Measurements from ENCODE around the gene DPF1.

The DPF1 gene

DNA sequence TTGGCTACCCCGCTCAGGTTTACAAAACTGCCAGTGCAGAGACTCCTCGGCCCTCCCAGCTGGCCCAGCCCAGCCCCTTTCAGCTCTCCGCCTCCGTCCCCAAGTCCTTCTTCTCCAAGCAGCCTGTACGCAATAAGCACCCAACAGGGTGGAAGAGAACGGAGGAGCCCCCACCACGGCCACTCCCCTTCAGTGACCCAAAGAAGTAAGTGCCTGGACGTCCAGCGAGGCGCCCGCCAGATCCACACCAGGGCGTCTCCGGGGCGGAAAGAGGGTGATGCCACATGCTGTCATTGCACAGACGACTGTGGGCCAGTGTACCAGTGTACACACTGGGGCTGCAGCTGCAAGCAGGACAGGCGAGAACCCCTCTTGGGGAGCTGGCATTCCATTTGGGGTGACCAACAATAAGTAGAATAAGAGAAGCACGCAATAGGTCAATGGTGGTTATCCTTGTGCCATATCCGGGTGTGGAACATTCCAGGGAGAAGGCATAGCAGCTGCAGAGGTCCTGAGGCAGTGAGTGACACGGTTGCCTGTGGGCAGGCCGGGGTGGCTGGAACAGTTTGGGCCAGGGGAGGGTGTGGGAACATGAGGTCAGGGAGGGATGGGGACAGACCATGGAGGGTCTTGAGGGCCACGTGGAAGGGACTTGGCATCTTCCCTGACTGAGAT is 41.3 kb downstream of the DPF1 start:
- no peak overlapping the region for H3K27ac ChIP-seq (ENCODE audit: low read depth, low read length)
- H3K36me3 ChIP-seq (ENCODE audit: control insufficient read depth, insufficient read depth, low read length) = peaks cover 12% of the 10 kb centered on the region; the same call in 1 of the 2 replicates
- no peak overlapping the region; the same call in 1 of the 2 replicates for H3K4me3 ChIP-seq (ENCODE audit: low read depth, low read length)
- H3K9me3 ChIP-seq (ENCODE audit: control insufficient read depth, insufficient read depth, low read length) = peaks cover 4% of the 10 kb centered on the region; the same call in 1 of the 2 replicates
- H3K4me1 ChIP-seq (ENCODE audit: control insufficient read depth, insufficient read depth, low read length) = 0 out of 2 replicates have a peak, but pooled peaks cover 12% of the 10 kb centered on the region
- no peaks in the 10 kb centered on the region for H3K27me3 ChIP-seq (ENCODE audit: control insufficient read depth, insufficient read depth, low read length)
- H3K9ac ChIP-seq (ENCODE audit: low read depth, low read length) = no peak overlapping the region

DNA sequence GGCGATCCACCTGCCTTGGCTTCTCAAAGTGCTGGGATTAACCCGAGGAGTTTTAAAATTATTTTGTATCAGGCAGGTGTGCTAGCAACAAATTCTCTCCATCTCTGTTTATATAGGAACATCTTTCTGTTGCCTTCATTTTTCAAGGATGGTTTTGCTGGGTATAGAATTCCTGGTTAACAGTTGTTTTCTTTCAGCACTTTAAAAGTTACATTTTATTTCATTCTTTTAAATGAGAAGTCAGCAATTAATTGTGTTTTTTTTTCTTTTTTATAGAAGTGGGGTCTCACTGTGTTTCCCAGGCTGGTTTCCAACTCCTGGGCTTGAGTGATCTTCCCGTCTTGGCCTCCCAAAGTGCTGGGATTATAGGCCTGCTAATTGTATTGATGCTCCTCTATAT is 44.0 kb downstream of the DPF1 start:
- no peaks in the 10 kb centered on the region for H3K27me3 ChIP-seq (ENCODE audit: control insufficient read depth, insufficient read depth, low read length)
- no peak overlapping the region for H3K9ac ChIP-seq (ENCODE audit: low read depth, low read length)
- 0 out of 2 replicates have a peak, but pooled peaks cover 12% of the 10 kb centered on the region for H3K4me1 ChIP-seq (ENCODE audit: control insufficient read depth, insufficient read depth, low read length)
- no peak overlapping the region for H3K27ac ChIP-seq (ENCODE audit: low read depth, low read length)
- H3K9me3 ChIP-seq (ENCODE audit: control insufficient read depth, insufficient read depth, low read length) = peaks cover 4% of the 10 kb centered on the region; the same call in 1 of the 2 replicates
- H3K36me3 ChIP-seq (ENCODE audit: control insufficient read depth, insufficient read depth, low read length) = peaks cover 6% of the 10 kb centered on the region; the same call in 1 of the 2 replicates
- H3K4me3 ChIP-seq (ENCODE audit: low read depth, low read length) = no peak overlapping the region

DNA sequence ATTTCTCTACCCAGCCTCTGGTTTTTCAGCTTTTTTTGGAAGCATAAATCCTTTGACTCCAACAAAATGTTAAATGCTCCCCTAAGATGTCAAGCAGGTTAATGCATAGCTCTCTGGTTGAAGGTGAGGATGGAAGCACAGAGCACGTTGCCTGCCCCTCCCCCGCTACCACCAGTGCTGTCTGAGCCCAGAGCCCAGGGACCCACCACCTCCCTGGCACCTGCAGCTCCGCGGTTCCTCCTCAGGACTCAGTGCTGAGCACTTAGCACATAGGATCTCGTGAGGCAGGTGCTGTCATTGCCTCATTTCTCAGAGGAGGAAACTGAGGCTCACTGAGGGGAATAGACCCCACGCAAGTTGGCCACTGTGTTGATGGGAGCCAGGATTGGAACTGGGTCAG is 48.6 kb downstream of the DPF1 start:
- Histone ChIP-seq H3K9ac (ENCODE audit: low read depth, low read length) (no peak overlapping the region), H3K4me1 (ENCODE audit: control insufficient read depth, insufficient read depth, low read length) (no peaks in the 10 kb centered on the region), H3K9me3 (ENCODE audit: control insufficient read depth, insufficient read depth, low read length) (peaks cover 4% of the 10 kb centered on the region; the same call in 1 of the 2 replicates), H3K36me3 (ENCODE audit: control insufficient read depth, insufficient read depth, low read length) (no peaks in the 10 kb centered on the region), H3K4me3 (ENCODE audit: low read depth, low read length) (no peak overlapping the region), H3K27me3 (ENCODE audit: control insufficient read depth, insufficient read depth, low read length) (no peaks in the 10 kb centered on the region), H3K27ac (ENCODE audit: low read depth, low read length) (no peak overlapping the region)

DNA sequence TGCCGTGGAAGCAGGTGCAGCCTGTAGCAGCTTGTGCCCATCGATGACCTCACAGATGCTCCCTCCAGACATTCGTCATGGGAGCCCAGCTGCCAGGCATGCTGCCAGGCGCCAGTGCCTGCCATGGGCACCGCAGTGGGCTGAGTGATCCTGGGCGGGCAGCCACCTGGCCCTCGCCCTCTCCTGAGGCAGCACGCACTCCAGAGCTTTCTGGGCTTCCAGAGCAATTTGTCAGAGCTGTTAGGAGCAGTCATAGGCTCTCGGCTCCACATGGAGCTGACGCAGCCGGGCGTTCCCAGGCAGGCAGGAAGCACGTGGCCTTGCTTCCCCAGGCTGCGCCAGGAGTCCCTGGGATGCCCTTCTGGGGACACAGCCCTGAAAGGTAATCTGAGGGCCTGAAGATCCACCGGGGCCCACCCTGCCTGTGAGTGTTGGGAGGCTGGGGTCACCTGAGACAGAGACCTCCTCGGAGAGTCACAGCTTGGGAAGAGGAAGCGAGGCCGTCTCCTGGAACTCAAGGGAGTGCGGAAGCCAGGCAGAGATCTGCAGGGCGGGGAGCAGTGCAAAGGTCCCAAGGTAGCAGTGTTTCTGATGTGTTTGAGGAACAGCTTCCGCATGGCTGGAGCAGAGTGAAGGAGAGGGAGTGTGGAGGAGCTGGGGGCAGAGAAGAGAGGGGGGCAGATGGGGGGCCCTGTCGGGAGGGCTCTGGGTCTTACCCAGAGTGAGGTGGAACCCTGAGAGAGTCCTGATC is 50.6 kb downstream of the DPF1 start:
- H3K27ac ChIP-seq (ENCODE audit: low read depth, low read length) = no peak overlapping the region
- H3K9ac ChIP-seq (ENCODE audit: low read depth, low read length) = no peak overlapping the region
- no peak overlapping the region for H3K4me3 ChIP-seq (ENCODE audit: low read depth, low read length)
- peaks cover 9% of the 10 kb centered on the region for H3K4me1 ChIP-seq (ENCODE audit: control insufficient read depth, insufficient read depth, low read length)
- peaks cover 4% of the 10 kb centered on the region for H3K36me3 ChIP-seq (ENCODE audit: control insufficient read depth, insufficient read depth, low read length)
- no peaks in the 10 kb centered on the region for H3K27me3 ChIP-seq (ENCODE audit: control insufficient read depth, insufficient read depth, low read length)
- H3K9me3 ChIP-seq (ENCODE audit: control insufficient read depth, insufficient read depth, low read length) = no peaks in the 10 kb centered on the region

DNA sequence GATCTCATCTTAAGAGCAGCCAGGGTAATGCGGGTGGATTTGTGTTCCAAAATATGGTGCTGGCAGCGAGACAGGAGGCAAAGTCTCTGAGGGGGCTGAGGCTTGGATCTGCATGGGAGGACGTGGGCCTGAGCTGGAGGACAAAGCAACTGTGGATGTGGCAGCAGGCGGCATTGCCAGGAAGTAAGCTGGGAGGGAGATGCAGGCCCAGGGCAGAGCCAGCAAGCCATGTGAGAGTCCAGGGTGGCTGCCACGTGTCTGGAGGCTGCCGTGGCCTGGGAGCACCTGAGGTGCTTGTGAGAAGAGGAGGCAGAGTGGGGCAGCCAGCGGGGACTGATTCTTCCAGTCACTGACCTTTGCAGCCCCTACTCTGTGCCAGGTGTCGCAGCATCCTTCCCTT is 52.0 kb downstream of the DPF1 start:
- Histone ChIP-seq H3K9me3 (ENCODE audit: control insufficient read depth, insufficient read depth, low read length) (no peaks in the 10 kb centered on the region), H3K27me3 (ENCODE audit: control insufficient read depth, insufficient read depth, low read length) (no peaks in the 10 kb centered on the region), H3K9ac (ENCODE audit: low read depth, low read length) (no peak overlapping the region), H3K36me3 (ENCODE audit: control insufficient read depth, insufficient read depth, low read length) (peaks cover 4% of the 10 kb centered on the region), H3K4me1 (ENCODE audit: control insufficient read depth, insufficient read depth, low read length) (peaks cover 11% of the 10 kb centered on the region), H3K4me3 (ENCODE audit: low read depth, low read length) (no peak overlapping the region), H3K27ac (ENCODE audit: low read depth, low read length) (no peak overlapping the region)

DNA sequence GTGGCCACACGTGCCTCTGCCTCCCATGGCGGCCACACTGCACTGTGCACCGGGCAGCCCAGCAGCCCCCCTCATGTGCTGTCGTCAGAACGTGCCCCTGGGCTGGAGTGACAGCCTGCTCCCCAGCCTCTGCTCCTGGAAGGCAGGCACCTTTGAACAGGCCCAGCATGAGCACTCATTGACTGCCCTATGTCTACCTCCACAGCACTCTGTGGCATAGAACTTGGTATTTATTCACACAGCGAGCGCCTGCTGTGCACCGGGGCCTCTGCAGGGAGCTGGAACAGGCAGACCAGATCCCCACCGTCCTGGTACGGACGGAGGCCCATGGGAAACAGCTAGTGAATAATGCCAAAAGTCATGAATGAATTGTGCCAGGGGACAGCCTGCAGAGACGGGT is 53.7 kb downstream of the DPF1 start:
- Histone ChIP-seq H3K27ac (ENCODE audit: low read depth, low read length) (no peak overlapping the region), H3K4me1 (ENCODE audit: control insufficient read depth, insufficient read depth, low read length) (peaks cover 11% of the 10 kb centered on the region), H3K9ac (ENCODE audit: low read depth, low read length) (no peak overlapping the region), H3K4me3 (ENCODE audit: low read depth, low read length) (no peak overlapping the region), H3K27me3 (ENCODE audit: control insufficient read depth, insufficient read depth, low read length) (no peaks in the 10 kb centered on the region), H3K36me3 (ENCODE audit: control insufficient read depth, insufficient read depth, low read length) (peaks cover 12% of the 10 kb centered on the region), H3K9me3 (ENCODE audit: control insufficient read depth, insufficient read depth, low read length) (no peaks in the 10 kb centered on the region)

DNA sequence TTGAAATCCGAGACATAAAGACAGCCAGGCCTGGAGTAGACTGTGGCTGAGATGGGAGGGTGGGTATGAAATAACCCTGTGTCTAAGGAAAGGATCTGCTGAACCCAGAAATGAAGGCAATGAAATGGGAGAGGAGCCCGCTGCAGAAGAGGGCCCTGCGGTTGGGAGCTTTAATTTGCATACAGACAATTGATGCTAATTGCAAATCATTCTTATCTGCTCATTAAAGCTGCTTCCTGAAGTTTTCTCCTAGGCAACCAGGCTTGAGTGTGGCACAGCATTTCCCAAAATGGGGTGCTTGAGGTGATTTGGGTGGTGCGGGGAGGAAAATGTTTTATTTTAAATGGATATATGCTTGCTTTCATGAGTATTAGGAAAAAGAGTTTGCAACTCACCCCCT is 55.4 kb downstream of the DPF1 start:
- Histone ChIP-seq H3K9ac (ENCODE audit: low read depth, low read length) (no peak overlapping the region), H3K27me3 (ENCODE audit: control insufficient read depth, insufficient read depth, low read length) (no peaks in the 10 kb centered on the region), H3K4me3 (ENCODE audit: low read depth, low read length) (no peak overlapping the region), H3K4me1 (ENCODE audit: control insufficient read depth, insufficient read depth, low read length) (peaks cover 11% of the 10 kb centered on the region), H3K27ac (ENCODE audit: low read depth, low read length) (no peak overlapping the region), H3K36me3 (ENCODE audit: control insufficient read depth, insufficient read depth, low read length) (peaks cover 28% of the 10 kb centered on the region), H3K9me3 (ENCODE audit: control insufficient read depth, insufficient read depth, low read length) (no peaks in the 10 kb centered on the region)

DNA sequence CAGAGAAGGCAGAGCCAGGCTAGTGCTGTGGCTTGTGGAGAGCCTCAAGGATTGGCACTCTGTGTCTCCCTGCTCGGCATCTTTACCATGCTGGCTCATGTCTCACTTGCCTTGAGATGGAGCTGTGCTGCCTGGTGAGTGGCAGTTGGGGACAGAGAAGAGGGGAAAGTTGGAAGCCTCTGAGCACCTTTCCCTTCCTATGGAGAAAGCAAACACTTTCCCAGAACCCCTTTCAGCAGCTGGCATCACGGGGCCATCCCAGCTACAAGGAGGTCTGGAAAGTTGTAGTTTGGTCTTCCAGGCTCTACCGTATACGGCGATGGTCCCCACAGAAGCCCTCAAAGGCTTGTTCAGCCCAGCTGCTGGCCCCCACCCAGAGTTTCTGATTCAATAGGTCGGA is 58.7 kb downstream of the DPF1 start:
- no peaks in the 10 kb centered on the region for H3K27me3 ChIP-seq (ENCODE audit: control insufficient read depth, insufficient read depth, low read length)
- peaks cover 45% of the 10 kb centered on the region for H3K36me3 ChIP-seq (ENCODE audit: control insufficient read depth, insufficient read depth, low read length)
- 0 out of 2 replicates have a peak, but pooled peaks cover 4% of the 10 kb centered on the region for H3K9me3 ChIP-seq (ENCODE audit: control insufficient read depth, insufficient read depth, low read length)
- H3K9ac ChIP-seq (ENCODE audit: low read depth, low read length) = no peak overlapping the region
- H3K27ac ChIP-seq (ENCODE audit: low read depth, low read length) = no peak overlapping the region
- no peak overlapping the region for H3K4me3 ChIP-seq (ENCODE audit: low read depth, low read length)
- H3K4me1 ChIP-seq (ENCODE audit: control insufficient read depth, insufficient read depth, low read length) = peaks cover 11% of the 10 kb centered on the region

DNA sequence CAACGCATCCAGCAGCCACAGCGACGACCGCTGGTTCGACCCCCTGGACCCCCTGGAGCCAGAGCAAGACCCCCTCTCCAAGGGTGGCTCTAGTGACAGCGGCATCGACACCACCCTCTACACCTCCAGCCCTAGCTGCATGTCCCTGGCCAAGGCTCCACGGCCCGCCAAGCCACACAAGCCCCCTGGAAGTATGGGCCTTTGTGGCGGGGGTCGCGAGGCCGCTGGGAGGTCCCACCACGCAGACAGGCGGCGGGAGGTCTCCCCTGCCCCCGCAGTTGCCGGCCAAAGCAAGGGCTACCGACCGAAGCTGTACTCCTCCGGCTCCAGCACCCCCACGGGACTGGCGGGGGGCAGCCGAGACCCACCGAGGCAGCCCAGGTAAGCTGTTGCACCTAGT is 59.5 kb downstream of the DPF1 start:
- H3K36me3 ChIP-seq (ENCODE audit: control insufficient read depth, insufficient read depth, low read length) = peaks cover 46% of the 10 kb centered on the region
- H3K9me3 ChIP-seq (ENCODE audit: control insufficient read depth, insufficient read depth, low read length) = 0 out of 2 replicates have a peak, but pooled peaks cover 4% of the 10 kb centered on the region
- peaks cover 7% of the 10 kb centered on the region for H3K4me1 ChIP-seq (ENCODE audit: control insufficient read depth, insufficient read depth, low read length)
- H3K4me3 ChIP-seq (ENCODE audit: low read depth, low read length) = no peak overlapping the region
- no peak overlapping the region for H3K9ac ChIP-seq (ENCODE audit: low read depth, low read length)
- H3K27me3 ChIP-seq (ENCODE audit: control insufficient read depth, insufficient read depth, low read length) = no peaks in the 10 kb centered on the region
- no peak overlapping the region for H3K27ac ChIP-seq (ENCODE audit: low read depth, low read length)

DNA sequence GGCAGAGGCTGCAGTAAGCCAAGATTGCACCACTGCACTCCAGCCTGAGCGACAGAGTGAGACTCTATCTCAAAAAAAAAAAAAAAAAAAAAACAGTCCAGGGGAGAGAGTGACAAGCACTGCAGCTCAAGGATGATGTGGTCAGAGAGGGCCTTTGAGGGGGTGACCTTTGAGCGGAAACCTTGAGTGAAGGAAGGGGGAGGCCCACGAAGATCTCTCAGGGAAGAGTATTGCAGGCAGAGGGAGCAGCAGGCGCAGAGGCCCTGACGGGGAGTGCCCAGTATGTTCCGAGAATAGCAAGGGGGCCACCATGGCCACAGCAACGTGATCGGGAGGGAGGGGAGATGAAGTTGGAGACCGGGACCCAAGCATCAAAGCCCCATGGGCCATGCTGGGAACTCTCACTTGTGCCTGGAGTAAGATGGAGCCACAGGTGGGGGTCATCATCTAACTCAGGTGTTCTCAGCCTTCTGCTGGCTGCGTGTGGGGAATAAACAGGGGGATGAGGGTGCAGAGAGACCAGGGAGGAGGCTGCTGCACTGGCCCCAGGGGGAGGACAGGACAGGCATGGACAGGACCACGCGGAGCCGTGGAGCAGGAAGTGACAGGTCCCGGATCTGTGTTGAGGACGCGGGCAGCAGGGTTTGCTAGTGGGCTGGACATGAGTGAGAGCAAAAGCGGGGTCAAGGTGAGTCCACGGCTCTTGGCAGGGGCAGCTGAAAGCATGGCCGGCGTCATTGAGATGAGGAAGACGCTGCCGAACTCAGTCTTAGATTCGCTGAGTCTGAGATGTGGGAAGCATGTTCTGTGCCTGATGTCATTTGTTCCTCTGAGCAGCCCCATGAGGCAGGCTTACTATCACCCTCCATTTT is 60.4 kb downstream of the DPF1 start:
- no peak overlapping the region for H3K9ac ChIP-seq (ENCODE audit: low read depth, low read length)
- 0 out of 2 replicates have a peak, but pooled peaks cover 4% of the 10 kb centered on the region for H3K9me3 ChIP-seq (ENCODE audit: control insufficient read depth, insufficient read depth, low read length)
- H3K4me3 ChIP-seq (ENCODE audit: low read depth, low read length) = no peak overlapping the region
- peaks cover 48% of the 10 kb centered on the region for H3K36me3 ChIP-seq (ENCODE audit: control insufficient read depth, insufficient read depth, low read length)
- no peak overlapping the region for H3K27ac ChIP-seq (ENCODE audit: low read depth, low read length)
- peaks cover 4% of the 10 kb centered on the region for H3K4me1 ChIP-seq (ENCODE audit: control insufficient read depth, insufficient read depth, low read length)
- H3K27me3 ChIP-seq (ENCODE audit: control insufficient read depth, insufficient read depth, low read length) = no peaks in the 10 kb centered on the region
